Fibroblast of the aortic adventitia (primary cell): ENCODE measurements around the gene SNX9. TPM values are rescaled to one million over a fixed set of nuclear protein-coding genes. Genes with fewer than 3 reads are reported as not detected.

Experiments used
- DNase-seq: peaks from one replicate; pipeline ENCODE4 v3.0.0-alpha.2; 2010; ENCODE audit warnings: low read depth
- H3K4me3 ChIP-seq: 2 replicates; pipeline ENCODE4 v1.5.1; 2011; ENCODE audit warnings: low read depth, mild to moderate bottlenecking, control low read depth, low read length, moderate library complexity
- CTCF ChIP-seq: IDR thresholded peaks from 2 replicates; pipeline ENCODE4 v1.5.1; 2011; ENCODE audit warnings: mild to moderate bottlenecking, low read length, control low read depth, inconsistent platforms; ENCODE audit not compliant: insufficient read depth
- total RNA-seq: library from RNA; depleted of rRNA; stranded (reverse); fragments of >200 nt; gene quantifications from 2 replicates; pipeline ENCODE4 v1.2.3, GENCODE V29; 2012; ENCODE audit warnings: low replicate concordance

SNX9 gene
- total RNA-seq, 1 donor, result 182 TPM

GRCh38 chr6:157867155-157867559, 44.1 kb downstream of the SNX9 start:
- DNase-seq, result peak; percentile 62

GRCh38 chr6:157867981-157868380, 44.9 kb downstream of the SNX9 start:
- DNase-seq, result peak; percentile 86
- no peak overlapping the region for H3K4me3 ChIP-seq
- no peak for TF ChIP-seq CTCF

More at GRCh38 chr6:157867155-157867559, 44.1 kb downstream of the SNX9 start:
- no peak for TF ChIP-seq CTCF
- no peak overlapping the region for H3K4me3 ChIP-seq

DNA sequence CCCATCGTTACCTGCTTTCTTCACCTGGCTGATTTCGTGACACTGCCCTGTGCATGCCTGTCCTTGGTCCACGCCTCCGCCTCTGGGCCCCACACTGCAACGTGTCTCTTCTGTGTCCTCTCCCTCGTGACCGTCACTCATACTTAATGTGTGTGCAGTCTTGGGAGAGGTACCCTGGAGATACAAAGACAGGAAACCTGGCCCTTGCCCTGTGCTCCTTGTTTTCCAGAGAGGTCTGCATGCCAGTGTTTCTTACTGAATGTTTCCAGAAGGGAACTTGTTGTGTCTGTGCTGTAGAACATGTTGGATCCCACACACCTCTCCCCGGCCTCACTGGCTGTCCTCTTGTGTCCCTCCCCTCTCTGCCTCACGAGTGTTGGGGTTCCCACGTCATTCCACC, 45.8 kb downstream of the SNX9 start:
- no peak for TF ChIP-seq CTCF
- no peak overlapping the region for H3K4me3 ChIP-seq
- DNase-seq, result no peak

DNA sequence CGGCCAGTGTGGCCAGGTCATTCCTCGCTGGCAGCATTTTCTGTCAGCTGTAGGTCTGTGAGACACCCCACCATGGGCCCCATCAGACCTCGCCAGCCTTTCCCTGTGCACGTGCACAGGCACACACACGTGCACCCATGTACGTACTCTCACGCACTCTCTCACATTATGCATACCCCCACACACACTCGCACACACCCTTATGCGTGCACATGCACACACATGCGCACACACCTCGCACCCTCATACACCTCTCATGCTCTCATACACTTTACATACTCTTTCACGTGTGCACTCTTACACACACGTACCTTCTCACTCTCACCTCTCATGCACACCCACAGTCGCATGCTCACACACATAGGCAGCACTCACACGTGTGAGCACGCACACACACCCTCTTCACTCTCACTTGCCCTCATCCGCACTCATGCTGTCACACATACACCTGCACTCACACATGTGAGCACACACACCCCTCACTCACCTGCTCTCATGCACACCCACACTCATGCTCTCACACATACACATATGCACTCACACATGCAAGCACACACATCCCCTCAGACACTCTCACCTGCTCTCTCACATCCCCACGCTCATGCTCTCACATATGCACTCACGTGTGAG, 46.7 kb downstream of the SNX9 start:
- no peak for TF ChIP-seq CTCF
- no peak overlapping the region for H3K4me3 ChIP-seq
- DNase-seq, result no peak

DNA sequence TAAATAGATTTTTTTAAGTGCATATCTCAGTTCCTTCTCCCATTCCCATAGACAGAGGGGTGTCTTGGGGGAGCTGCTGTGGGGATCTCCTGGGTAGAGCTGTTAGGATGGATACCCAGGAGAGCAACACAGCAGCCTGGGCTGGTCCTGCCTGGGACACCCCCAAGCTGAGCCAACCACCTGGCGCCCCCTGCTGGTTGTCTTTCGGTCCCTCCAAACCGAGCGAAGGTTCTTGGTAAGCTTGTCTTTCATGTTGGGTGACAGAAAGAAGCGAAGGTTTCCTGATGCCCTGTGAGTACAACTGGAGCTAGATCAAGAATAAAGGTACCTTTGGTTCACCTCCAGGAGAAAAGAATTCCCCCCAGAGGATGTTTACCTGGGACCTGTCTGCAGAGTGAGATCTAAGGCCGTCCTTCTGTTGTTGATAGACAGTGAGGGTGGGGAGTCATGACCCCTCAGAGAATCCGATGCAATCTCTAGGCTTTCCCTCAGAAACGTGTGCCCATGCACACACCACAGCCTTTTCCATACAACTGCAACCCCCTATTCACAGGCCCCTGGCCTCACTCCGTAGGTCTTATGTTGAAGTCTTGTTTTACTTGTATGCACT, 50.8 kb downstream of the SNX9 start:
- DNase-seq, result peak; percentile 74
- no peak overlapping the region for H3K4me3 ChIP-seq
- peak; percentile 87 for TF ChIP-seq CTCF

DNA sequence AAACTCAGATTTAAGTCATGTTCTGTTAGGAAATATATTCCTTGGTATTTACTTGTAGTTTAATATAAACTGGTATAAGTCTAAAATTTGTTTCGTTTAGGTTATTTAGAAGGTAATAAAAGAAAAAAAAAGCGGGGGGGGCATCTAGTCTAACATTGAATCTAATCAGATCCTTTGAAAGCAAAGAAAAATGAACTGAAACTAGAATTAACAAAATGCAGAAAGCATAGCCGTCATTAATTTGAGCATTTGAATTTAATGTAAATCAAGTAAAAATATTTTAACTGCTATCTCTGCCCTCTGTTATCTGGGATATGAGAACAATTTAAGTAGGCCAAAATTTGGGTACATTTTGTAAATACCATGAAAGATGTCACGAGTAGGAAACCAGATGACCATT, 54.1 kb downstream of the SNX9 start:
- no peak overlapping the region for H3K4me3 ChIP-seq
- TF ChIP-seq CTCF, result no peak
- DNase-seq, result no peak
